Kidney (tissue), 14 donors: ENCODE data around the gene NEUROD4. TPM values are rescaled to one million over a fixed set of nuclear protein-coding genes. Genes with fewer than 3 reads are reported as not detected.

Experiments used
- DNase-seq, 5 donors: peaks; one replicate each; pipeline ENCODE4 v3.0.0-alpha.2; 2013 to 2020
- FAIRE-seq: peaks from 2 replicates; lab custom pipeline; 2012; peaks lifted over from hg19 to GRCh38; lab: Jason Lieb, UNC
- H3K27ac ChIP-seq, 2 donors: one replicate each; pipeline ENCODE4 v1.7.0; 2013; ENCODE audit warnings: low read depth in 2 of 2, low read length in 2 of 2, inconsistent platforms in 1 of 2
- H3K27me3 ChIP-seq: one replicate; pipeline ENCODE4 v1.7.1; 2013; ENCODE audit warnings: low read length, inconsistent platforms; ENCODE audit not compliant: control insufficient read depth, insufficient read depth
- H3K36me3 ChIP-seq, 3 donors: one replicate each; pipeline versions ENCODE4 v1.7.0 to v1.7.1; 2013; ENCODE audit warnings: low read length in 3 of 3, control low read depth in 1 of 3, inconsistent platforms in 1 of 3; ENCODE audit not compliant: insufficient read depth in 3 of 3, control insufficient read depth in 2 of 3
- H3K4me1 ChIP-seq, 3 donors: one replicate each; pipeline versions ENCODE4 v1.7.0 to v1.7.1; 2013; ENCODE audit warnings: low read length in 3 of 3, inconsistent platforms in 1 of 3, low read depth in 1 of 3; ENCODE audit not compliant: control insufficient read depth in 2 of 3, insufficient read depth in 2 of 3
- H3K4me3 ChIP-seq, 3 donors: one replicate each; pipeline versions ENCODE4 v1.7.0 to v1.8.1; 2013; ENCODE audit warnings: low read length in 3 of 3, control low read depth in 1 of 3, inconsistent platforms in 1 of 3
- H3K9ac ChIP-seq, 3 donors: one replicate each; pipeline versions ENCODE4 v1.7.0 to v1.7.1; 2013; ENCODE audit warnings: low read length in 3 of 3, control low read depth in 1 of 3, inconsistent platforms in 1 of 3
- H3K9me3 ChIP-seq, 3 donors: one replicate each; pipeline versions ENCODE4 v1.7.0 to v1.7.1; 2013; ENCODE audit warnings: low read length in 3 of 3, control low read depth in 1 of 3, inconsistent platforms in 1 of 3; ENCODE audit not compliant: control insufficient read depth in 2 of 3, insufficient read depth in 1 of 3
- CTCF ChIP-seq: IDR thresholded peaks from 3 replicates; pipeline ENCODE4 v1.5.1; 2012; ENCODE audit warnings: mild to moderate bottlenecking, moderate library complexity, borderline replicate concordance; ENCODE audit not compliant: insufficient read depth; ENCODE audit errors: extremely low read depth
- intact Hi-C: fragments of 100-400 bp; cut with DNase I; formaldehyde crosslinking; loops from one replicate; pipeline ENCODE4 v1.11.1; 2022
- polyA plus RNA-seq: library from polyadenylated mRNA; stranded (reverse); fragments of 350-450 nt; fragmentation: Illumina TruSeq; extraction: RNeasy Lipid Tissue Mini Kit (QIAGEN cat#74804); gene quantifications from one replicate; pipeline ENCODE4 v1.2.3, GENCODE V29; 2014; ENCODE audit warnings: low read depth, low replicate concordance; ENCODE audit not compliant: insufficient read depth
- total RNA-seq: library from RNA; stranded (reverse); fragmentation: NEBNext Ultra II Directional; extraction: Animal tissue kit (Norgen Biotek cat#: 25700); gene quantifications from one replicate; pipeline ENCODE4 v1.2.1, GENCODE V29; 2021
- donor health status: control.
- donor health status: control.
- donor health status: control.
- donor health status: control.
- donor health status: control.
- donor health status: DM: yes; HTN: yes; CAD: no.
- donor health status: Normal renal cell carcinoma (clear cell type).

NEUROD4 gene
- total and polyA plus RNA-seq, 2 donors from 2014 or later, result not detected

GRCh38 chr12:55008944-55009585 lies 10.7 kb upstream of the NEUROD4 start:
- H3K27me3 ChIP-seq, result no peaks in the 10 kb centered on the region
- no peak for TF ChIP-seq CTCF
- H3K4me1 ChIP-seq, result no peaks in the 10 kb centered on the region
- no peak overlapping the region for H3K27ac ChIP-seq
- no peak overlapping the region for H3K4me3 ChIP-seq
- no peak overlapping the region for H3K9ac ChIP-seq
- no peak for FAIRE-seq
- intact Hi-C loops, result no loop called here
- no peaks in the 10 kb centered on the region for H3K9me3 ChIP-seq
- H3K36me3 ChIP-seq, result no peaks in the 10 kb centered on the region
- DNase-seq, result peak in 1 of 5 donors; percentile 20

GRCh38 chr12:55017416-55017925 lies 2.3 kb upstream of the NEUROD4 start:
- H3K27me3 ChIP-seq, result no peaks in the 10 kb centered on the region
- intact Hi-C loops, result no loop called here
- H3K27ac ChIP-seq, result no peak overlapping the region
- no peaks in the 10 kb centered on the region for H3K9me3 ChIP-seq
- no peaks in the 10 kb centered on the region for H3K4me1 ChIP-seq
- no peak for FAIRE-seq
- TF ChIP-seq CTCF, result no peak
- no peaks in the 10 kb centered on the region for H3K36me3 ChIP-seq
- H3K4me3 ChIP-seq, result no peak overlapping the region
- H3K9ac ChIP-seq, result no peak overlapping the region
- peak in 1 of 5 donors; percentile 7 for DNase-seq

- no peaks in the 10 kb centered on the region for H3K27me3 ChIP-seq
- H3K4me1 ChIP-seq, result no peaks in the 10 kb centered on the region
- DNase-seq (no peak), FAIRE-seq (no peak)
- no peak overlapping the region for H3K9ac ChIP-seq
- TF ChIP-seq CTCF, result no peak
- H3K27ac ChIP-seq, result no peak overlapping the region
- intact Hi-C loops, result no loop called here
- no peaks in the 10 kb centered on the region for H3K9me3 ChIP-seq
- H3K4me3 ChIP-seq, result no peak overlapping the region
- H3K36me3 ChIP-seq, result no peaks in the 10 kb centered on the region
Measured at GRCh38 chr12:55024575-55024974, 4.8 kb downstream of the NEUROD4 start.
